Measurements from ENCODE around the gene KLHL3.

KLHL3 gene

DNA sequence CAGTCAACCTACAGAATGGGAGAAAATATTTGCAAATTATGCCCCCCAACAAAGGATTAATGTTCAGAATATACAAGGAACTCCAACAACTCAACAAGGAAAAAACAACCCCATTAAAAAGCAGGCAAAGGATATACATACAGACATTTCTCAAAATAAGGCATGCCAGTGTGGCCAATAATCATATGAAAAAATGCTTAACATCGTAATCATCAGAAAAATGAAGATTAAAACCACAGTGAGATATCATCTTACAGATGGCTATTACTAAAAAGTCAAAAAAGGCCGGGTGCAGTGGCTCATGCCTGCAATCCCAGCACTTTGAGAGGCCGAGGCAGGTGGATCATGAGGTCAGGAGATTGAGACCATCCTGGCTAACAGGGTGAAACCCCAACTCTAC lies 103.2 kb downstream of the KLHL3 start:
- DNase-seq (ENCODE audit: low read depth) = no peak

DNA sequence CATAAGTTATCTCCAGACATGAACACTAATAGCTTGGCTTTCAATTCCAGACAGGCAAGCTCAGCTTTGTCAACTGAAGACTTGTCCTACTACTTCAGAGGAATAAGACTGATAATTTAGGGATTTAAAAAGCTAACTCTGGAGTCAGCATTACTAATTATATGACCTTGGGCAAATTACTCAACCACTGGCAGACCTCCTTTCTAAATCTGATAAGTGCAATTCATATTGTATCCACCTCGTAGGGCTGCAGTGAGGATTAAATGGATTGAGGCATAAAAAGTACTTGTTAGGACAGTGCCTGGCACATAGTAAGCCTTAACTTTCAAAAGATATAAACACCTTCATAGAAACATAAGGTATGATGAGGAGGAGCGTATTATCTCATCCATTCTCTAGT lies 104.4 kb downstream of the KLHL3 start:
- DNase-seq (ENCODE audit: low read depth) = no peak

DNA sequence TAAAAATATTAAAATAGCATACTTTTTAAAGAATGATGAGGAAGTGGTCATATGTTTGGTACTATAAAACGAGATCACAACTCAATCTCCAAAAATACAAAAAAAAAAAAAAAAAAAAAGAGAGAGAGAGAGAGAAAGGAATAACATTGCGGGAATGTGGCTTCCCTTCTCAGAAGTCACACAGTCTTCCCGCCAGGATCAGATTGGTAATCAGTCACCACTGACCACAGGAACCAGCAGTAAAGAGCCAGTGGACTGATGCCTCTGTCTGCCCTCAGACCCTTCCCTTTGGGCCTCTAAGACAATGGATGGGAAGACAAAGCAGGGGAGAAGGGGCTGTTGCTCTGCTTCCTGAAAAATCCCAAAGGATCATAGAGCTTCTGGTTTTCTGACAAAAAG lies 104.9 kb downstream of the KLHL3 start:
- no peak for DNase-seq (ENCODE audit: low read depth)

DNA sequence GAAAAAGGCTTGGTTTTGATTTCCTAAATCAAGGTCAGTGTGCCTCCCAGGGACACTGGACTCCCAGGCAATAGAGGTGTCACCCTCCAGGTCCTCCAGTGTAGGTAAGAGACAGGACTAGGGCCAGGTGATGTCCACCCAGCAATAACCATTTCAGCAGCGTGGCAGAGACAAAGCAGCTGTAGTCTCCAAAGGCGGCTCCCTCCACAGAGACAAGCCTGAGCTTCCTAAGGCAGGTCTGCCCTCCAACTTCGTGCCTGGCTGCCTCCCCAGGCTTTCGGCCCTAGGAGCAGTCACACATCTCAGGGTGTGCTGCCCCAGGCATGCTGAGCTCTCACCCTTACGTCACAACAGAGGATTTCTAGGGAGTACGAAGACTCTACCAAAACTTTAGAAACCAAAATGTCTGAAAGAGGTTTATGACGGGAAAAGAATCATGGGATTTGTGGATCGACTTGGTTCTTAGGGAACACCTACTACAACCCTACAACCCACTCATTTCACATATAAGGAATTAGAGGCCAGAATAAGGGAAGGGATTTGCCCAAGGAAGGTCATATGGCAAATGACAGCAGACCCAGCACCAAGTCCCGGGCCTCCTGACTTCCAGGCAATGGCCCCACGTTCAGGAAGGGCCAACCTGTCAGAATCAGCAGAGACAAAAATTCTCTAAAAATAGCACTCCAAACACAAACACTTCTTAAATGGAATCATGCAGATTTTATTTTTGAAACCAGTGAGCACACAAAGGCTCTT lies 105.5 kb downstream of the KLHL3 start:
- DNase-seq (ENCODE audit: low read depth) = no peak

DNA sequence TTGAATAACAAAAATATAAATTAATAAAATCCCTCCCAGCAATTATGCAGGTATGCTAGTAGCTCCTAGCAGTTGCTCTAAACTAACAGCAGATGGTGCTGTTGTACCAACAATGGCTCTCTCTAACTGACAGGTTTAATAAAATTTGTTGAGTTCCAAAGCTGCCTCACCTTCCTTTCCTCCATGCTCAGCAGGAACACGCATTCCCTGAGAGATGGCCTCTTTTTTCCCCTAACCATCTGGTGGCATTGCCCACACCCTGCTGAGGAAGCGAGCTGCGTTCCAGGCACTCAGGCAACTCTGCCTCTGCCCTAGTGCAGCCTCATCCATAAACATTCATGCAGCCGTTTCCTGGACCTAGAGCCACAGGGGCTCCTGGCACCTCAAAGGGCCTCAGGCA lies 106.2 kb downstream of the KLHL3 start:
- no peak for DNase-seq (ENCODE audit: low read depth)

DNA sequence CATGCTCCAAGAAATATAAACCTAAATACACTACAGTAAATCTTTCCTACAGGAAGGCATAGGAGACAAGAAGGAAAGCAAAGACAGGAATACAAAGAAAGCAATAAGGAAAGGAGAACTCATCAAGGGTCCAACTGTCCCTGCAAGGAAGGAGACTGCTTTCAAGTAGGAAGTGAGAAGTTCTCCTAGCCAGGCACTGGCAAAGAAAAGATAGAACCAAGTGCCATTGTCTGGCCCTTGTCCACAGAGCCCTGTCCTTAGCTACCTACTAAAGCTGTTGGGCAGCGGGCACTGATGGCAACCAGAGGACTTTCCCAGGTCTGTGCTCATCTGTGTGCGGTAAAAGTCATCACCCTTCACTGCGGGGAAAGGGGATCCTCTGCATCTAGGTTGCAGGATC lies 108.2 kb downstream of the KLHL3 start:
- no peak for DNase-seq (ENCODE audit: low read depth)

DNA sequence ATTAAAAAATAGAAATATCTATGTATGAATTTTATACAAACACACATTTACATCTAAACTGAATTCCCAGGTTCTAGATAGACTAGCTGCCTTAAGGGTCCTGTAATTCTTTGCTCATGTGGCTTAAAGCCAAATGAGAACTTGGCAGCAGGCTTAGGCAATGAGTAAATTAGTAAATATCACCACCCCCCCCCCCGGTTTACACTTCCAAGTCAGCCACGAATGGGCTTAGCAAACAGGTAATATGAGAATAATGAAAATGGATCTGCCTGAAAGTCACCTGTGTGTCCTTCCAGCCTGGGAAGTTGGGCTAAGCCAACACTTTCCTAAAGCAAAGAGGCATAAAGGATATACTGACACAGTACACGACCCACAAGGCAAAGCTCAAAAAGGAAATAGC lies 108.6 kb downstream of the KLHL3 start:
- DNase-seq (ENCODE audit: low read depth) = no peak

DNA sequence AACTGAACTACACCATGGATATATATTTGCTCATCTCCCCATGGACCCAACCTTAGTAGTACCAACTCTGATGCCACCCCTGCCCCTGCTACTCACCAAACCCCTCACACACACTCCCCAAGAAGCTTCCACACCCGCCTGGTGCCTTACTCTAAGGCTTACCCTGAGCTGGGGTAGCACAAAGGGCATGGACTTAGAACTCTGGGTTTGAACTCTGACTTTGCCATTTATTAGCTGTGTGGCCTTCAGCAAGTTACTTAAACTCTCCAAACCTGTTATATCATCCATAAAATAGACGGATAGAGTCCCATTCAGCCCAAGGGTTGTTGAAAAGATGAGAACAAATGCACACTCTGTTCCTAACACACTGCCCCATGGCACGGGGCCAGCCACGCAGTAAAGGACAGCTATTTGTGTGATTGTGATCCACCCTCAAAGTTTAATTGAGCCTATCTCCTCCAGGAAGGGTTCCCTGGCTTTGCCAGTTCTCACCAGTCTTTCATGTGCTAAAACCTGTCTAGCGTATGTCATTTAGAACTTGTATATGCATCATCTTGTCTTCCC lies 111.0 kb downstream of the KLHL3 start:
- no peak for DNase-seq (ENCODE audit: low read depth)

DNA sequence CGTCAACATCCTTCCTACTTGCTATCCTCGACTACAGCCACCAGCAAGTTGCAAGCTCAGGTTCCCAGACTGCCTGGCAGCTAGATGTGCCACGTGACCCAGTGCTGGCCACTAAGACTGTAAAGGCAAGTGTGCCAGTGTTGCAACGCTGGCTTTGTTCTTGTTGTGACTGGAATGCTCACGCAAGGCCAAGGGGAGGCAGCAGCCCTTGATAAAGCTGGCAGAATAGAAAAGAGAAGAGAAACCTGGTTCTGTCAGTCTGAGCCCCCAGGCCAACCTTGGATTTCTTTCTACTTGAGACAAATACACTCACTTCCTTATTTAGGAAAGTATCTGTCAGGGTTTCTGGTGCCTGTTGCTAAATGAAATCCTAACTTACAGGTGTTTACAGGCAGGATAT lies 113.0 kb downstream of the KLHL3 start:
- no peak for DNase-seq (ENCODE audit: low read depth)

DNA sequence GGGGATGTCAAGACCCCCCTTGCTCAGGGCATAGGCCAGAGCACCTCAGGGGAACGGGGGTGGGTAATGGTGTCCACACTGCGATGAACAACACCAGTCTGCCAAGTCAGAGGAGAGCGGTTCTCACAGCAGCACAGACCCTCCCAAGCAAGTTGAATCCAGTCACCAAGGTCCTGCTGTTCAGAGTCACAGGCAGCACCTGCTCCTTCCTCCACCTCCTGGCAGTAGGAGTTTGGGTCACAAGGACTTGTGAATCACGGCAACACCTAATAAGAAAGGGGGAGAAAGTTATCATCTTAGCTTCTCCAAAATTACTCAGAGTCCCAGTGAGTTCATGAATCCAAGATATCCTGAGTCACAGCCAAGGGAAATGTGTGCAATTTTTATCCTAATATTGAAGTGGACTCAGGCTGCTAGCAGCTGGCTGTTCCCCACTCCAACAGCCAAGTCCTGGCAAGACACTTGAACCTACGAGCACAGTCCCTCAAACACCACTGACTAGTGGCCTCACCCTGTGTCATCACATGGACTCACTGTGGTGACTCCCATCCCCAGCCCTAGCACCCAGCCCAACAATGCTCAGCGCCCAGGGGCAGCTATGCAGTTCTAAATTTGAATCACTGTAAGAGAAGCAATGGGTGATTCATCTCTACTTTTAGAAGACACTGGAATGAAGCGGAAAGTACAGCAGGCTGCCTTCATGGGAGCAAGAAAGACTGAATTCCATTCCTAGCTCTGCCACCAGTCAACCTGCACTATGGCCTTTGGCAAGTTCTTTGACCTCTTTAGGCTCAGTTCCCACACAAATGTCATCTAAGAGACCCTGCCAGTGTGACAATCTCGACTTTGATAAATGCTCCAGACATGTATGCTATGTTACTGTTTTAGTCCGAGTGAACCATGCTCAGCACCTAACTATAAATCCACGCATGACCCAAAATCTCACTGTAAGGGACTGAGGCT lies 113.7 kb downstream of the KLHL3 start:
- DNase-seq (ENCODE audit: low read depth) = no peak

DNA sequence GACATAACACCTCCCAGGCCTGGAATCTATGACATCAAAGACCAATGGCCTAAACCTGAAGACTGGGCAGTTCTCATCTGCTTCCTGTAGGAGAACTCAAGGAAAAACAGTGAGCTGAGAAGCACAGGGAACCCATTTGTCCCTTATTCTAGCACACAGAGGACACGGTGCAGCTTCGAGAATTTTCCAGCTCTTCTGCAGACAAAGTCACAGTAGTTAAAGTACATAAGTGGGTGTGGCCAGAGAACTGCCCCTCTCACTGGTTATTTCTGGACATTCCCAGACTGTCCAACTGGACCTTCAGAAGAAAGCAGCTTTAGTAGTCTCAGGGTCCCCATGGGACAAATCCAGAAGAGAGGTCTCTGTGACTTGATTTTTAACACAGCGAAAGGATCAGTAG lies 114.6 kb downstream of the KLHL3 start:
- no peak for DNase-seq (ENCODE audit: low read depth)

DNA sequence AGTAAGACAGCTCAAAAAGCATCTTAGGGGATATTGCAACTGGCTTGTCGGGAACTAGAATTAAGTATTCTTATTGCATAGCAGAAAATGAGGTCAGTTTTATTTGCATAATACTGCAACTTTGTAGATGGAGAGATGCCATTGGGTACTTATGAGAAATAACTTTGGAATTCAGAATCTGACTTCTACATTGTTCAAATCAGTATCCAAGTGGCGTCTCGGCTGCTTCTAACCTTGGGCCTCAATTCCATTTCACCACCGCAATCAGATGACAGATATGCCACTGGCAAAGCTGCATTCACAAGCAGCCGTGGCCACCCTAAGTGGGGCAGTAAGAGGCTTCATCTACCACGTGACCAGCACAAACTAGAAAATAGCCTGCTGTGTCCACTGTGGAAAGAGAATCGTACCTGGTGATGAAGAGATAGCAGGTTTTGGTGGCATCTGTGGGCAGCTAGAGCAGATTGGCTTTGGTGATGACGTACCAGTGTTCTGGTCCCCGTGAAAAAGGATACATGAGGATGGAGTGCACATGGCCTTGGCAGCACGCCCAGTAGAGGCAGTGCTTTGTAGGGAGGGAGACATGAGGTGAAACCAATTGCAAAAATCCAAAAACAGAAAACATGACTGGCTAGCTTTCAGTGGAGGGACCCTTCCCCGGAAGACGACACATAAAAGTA lies 116.6 kb downstream of the KLHL3 start:
- no peak for DNase-seq (ENCODE audit: low read depth)

DNA sequence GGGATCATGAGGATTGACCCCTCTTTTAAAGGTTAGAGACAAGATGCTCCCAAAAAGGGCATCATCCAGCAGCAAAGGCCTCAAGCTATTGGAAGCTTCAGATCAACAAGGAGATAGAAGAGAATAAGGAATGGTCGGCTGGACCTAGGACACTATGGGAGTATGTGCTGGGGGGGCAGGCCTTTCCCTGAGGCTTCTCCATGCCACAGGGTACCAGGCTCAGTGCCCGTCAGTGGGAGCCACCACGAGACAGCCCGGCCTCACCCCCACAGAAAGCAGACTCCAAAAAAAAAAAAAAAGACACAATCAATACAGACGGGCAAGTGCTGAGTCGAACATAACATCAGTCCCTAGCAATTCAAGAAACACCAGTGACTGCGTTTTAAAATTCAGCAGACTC lies 117.4 kb downstream of the KLHL3 start:
- DNase-seq (ENCODE audit: low read depth) = no peak

DNA sequence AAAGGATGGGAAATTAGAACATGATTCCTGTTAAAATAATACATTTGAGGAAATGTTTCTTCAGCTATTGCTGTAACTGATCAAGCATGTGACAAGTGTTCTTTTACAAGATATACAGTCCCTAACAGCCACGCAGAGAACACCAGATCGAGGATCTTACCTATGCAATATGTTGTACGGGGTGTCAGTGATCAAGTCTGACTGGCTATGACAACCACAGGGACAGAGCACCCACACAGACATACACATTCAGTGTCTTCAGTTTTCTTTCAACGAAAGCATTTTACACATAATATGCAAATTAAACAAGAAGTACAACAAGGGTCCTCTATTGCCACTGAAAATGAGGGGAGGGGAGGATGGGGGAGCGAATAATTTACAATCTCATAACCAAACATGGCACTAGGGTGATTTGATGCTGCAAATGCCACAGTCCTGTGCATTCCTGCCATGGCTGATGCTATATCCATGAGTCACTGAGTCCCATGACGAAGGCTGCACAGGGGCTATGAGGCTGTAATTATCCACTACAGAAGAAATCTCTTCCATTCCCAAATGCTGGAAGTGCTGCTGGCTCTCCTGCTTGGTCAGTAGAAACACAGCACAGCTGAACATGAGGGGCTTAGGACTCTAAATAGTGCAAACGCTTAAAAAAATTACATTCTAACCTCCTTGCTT lies 118.2 kb downstream of the KLHL3 start:
- no peak for DNase-seq (ENCODE audit: low read depth)

DNA sequence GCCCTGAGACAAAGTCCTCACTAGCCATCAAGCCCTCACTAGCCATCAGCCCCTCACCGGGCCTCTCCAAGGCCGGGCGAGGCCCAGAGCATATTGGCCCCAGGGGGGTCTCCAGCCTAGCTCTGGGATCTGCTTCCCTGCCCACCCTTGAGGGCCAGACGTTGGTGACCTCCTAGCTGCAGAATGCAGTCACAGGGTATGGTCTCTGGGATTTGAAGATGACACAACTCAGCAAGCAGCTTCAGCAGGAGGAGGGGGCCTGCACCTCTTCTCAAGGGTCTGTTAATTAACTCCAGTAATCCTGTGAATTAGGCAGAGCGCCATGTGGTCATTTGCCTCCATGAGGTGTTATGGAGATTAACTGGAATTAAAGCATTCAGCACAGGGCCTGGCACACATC lies 119.8 kb downstream of the KLHL3 start:
- DNase-seq (ENCODE audit: low read depth) = no peak

DNA sequence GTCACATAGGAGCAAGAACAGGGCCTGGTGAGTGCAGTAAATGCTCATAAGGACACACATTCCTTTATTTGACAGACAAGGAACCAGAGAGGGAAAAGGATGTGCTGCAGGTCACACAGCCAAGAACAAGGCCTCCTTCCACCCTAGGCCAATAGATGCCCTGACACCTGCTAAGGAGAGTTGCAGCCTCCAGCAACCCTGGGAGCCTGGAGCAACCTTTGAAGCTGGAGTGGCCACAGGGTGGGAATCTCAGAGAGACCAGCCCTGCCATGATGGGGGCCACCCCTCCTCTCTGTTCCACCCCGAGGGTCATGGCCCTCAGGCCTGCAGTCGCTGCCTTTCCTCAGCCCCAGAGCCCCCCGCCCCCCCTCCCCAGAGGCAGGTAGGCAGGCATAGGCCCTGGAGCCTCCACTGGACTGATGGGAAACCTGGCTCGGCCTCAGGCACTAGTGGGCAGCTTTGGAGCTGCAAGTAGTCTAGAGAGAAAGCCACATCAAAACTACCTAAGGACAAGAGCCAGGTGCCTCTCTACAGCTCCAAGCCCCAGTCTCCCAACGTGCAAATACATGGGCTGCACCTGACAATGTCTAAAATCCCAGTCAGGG lies 120.6 kb downstream of the KLHL3 start:
- no peak for DNase-seq (ENCODE audit: low read depth)

DNA sequence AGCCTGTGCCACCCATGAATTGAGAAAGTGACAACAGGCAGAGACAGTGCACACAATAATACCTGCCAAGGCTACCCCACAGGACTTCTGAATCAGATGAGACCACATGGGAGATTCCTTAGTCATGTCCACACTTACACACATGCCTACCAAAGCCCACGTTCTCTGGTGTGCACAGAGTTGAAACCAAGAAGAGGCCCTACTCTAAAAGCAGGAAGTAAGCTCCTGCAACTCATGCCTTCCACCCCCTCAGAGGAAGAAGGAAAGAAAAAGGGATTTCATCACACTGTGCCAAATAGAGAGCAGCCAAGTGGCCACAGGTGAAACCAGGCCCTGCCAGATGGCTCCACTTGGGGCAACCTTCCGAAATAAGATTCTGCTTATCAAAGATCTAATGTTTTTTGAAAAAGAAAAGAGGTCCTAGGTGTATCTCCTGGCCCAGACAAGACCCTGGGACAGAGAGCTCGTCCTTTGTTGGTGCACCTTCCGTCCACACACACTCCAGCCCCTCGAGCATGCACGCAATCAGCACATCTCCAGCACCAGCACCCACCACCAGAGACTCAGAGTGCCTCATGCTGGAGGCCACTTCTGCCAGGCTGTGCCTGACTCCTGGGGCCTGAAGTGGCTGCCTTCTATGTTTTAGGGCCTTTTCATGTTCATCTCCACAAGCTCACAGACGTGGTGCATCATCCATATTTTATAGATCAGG lies 122.2 kb downstream of the KLHL3 start:
- DNase-seq (ENCODE audit: low read depth) = no peak

DNA sequence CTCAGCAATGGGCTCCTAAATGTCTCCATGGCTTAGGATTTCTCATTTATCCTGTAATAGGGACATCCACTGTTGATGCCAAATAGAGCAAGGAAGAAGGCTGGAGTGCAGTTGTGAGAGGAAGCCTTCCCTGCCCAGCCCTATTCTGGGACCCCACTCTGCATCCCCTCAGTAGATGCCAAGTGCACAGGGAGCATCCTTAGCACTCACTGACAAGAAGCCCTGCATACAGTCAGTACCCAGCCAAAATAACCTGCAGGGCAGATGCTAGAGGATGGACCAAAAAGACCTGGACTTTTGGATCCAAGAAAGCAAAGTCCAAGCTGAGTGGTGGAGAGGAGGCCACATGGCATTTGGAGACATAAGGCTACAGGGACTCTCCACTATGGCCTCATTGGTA lies 123.3 kb downstream of the KLHL3 start:
- no peak for DNase-seq (ENCODE audit: low read depth)

DNA sequence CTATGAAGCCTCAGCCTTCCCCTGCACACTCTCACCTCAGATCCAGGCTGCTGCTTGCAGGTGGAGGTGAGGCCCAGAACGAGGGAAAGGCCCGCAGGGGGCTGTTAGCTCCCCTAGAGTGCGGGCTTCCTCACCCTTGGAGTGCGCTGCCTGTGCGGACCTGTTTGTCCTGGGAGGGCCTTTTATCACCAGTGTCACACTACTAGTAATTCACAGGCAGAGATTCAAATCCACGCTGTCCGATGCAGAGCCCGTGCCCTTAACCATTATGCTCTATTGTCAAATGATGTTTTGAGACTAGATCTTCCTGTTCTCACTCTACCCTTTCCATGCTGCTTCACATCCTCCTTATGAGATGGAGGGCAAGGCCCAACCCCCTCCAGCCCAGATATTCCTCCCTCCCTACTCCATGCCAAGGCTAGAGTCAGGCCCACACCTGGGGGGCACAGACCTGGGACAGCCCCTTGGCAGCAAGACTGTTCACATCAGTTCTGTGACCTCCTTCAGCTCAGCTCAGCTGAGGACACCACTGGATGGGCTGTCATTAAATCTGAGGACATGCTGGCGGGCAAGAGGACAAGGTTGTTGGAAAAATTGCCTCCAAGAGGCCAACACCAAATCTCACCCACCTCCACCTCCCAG lies 124.0 kb downstream of the KLHL3 start:
- DNase-seq (ENCODE audit: low read depth) = no peak

DNA sequence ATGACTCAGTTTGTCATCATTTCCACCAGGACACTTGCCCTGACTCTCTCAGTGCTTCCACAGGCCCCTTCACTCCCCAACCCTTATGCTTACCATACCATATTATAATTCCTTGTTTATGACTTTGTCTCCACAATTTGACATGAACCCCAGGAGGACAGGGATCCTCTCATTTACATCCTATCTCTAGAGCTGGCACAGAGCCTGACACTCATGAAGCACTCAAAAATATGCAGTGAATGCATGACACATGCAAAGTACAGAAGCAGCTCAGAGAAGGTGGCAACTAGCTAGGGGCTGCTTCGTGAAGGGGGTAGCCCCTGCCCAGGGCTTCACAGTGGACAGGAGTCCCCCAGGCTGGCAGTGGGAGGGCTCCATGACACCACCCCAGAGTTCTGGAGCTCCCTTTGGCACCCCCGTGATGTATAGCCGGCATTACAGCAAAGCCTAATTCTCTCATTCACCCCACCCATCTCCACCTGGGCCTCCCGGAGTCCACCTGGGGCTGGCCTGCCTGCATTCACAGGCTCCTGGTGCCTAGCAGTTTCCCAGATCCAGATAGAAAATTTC lies 124.8 kb downstream of the KLHL3 start:
- no peak for DNase-seq (ENCODE audit: low read depth)

All from stimulated activated CD8-positive, alpha-beta memory T cell treated with anti-CD3 and anti-CD28 coated beads, Interleukin-15, amount 100 ng/mL, for 24 hours (primary cell).